Fibroblast of skin of left quadriceps (primary cell): ENCODE results near the gene ATP6V1D.
"Not testable (repeated sequence)": the region's sequence is repeated elsewhere in the genome, so short reads cannot be mapped to it uniquely, and the experiment has no call there.

Source experiments
- DNase-seq, 2 experiments: peaks; one replicate each; pipeline ENCODE4 v3.0.0-alpha.2; 2013; ENCODE audit warnings: low read depth in 2 of 2

ATP6V1D gene

GRCh38 chr14:67370830-67371229 is 11.2 kb upstream of the ATP6V1D start:
- no peak for DNase-seq

- DNase-seq: no peak
Observed at GRCh38 chr14:67365476-67365875, 5.9 kb upstream of the ATP6V1D start.

GRCh38 chr14:67360470-67361206 is 1.0 kb upstream of the ATP6V1D start:
- no peak for DNase-seq

- DNase-seq: peak; percentile 15
Observed at GRCh38 chr14:67358924-67359774, 455 bp downstream of the ATP6V1D start.

- DNase-seq: no peak
Observed at GRCh38 chr14:67357969-67358354, 1.6 kb downstream of the ATP6V1D start.

- no peak for DNase-seq
Observed at GRCh38 chr14:67357186-67357968, 2.2 kb downstream of the ATP6V1D start.

GRCh38 chr14:67352055-67352454 is 7.5 kb downstream of the ATP6V1D start:
- no peak for DNase-seq

- DNase-seq: no peak
Observed at GRCh38 chr14:67345583-67345982, 14.0 kb downstream of the ATP6V1D start.

- DNase-seq: no peak
Observed at GRCh38 chr14:67343601-67344230, 15.9 kb downstream of the ATP6V1D start.

GRCh38 chr14:67341231-67341630 is 18.4 kb downstream of the ATP6V1D start:
- not testable (repeated sequence) for DNase-seq

- DNase-seq: no peak
Observed at GRCh38 chr14:67335781-67336180, 23.8 kb downstream of the ATP6V1D start.

GRCh38 chr14:67332468-67332867 is 27.1 kb downstream of the ATP6V1D start:
- DNase-seq: no peak

GRCh38 chr14:67331368-67332125 is 28.1 kb downstream of the ATP6V1D start:
- DNase-seq: no peak

- DNase-seq: not testable (repeated sequence)
Observed at GRCh38 chr14:67329666-67330065, 29.9 kb downstream of the ATP6V1D start.

GRCh38 chr14:67319142-67319541 is 40.5 kb downstream of the ATP6V1D start:
- DNase-seq: peak; percentile 40 to 41

GRCh38 chr14:67317822-67318221 is 41.8 kb downstream of the ATP6V1D start:
- DNase-seq: no peak

- DNase-seq: no peak
Observed at GRCh38 chr14:67313153-67313552, 46.5 kb downstream of the ATP6V1D start.

- no peak for DNase-seq
Observed at GRCh38 chr14:67311868-67312267, 47.7 kb downstream of the ATP6V1D start.
